Omental fat pad (tissue), 4 donors: Measurements from ENCODE around the gene SLC38A6. TPM values are rescaled to one million over a fixed set of nuclear protein-coding genes. Genes with fewer than 3 reads are reported as not detected.

ENCODE experiments used
- ATAC-seq: fragments of 150-250 bp; one replicate; pipeline ENCODE4 v1.9.1; 2016; ENCODE audit warnings: mild to moderate bottlenecking, moderate library complexity; ENCODE audit not compliant: low FRiP score
- DNase-seq: peaks from one replicate; pipeline ENCODE4 v3.0.0-alpha.2; 2019; ENCODE audit warnings: low spot score
- total RNA-seq, 4 donors: library from RNA; depleted of rRNA; stranded (reverse); fragments of >200 nt; gene quantifications; one replicate each; pipeline ENCODE4 v1.1.0, GENCODE V29; 2016
- TF ChIP-seq, protein P1 (sequence below), 3 donors: fragments of 450-650 bp; IDR thresholded peaks; one replicate each; pipeline ENCODE4 v1.5.1; 2016 to 2017; ENCODE audit warnings: antibody characterized with exemption in 3 of 3, mild to moderate bottlenecking in 3 of 3, moderate library complexity in 2 of 3

The SLC38A6 gene
- total RNA-seq, 4 donors from 2014 or later, result 20.9 to 33.3 (median 24.5) TPM

DNA sequence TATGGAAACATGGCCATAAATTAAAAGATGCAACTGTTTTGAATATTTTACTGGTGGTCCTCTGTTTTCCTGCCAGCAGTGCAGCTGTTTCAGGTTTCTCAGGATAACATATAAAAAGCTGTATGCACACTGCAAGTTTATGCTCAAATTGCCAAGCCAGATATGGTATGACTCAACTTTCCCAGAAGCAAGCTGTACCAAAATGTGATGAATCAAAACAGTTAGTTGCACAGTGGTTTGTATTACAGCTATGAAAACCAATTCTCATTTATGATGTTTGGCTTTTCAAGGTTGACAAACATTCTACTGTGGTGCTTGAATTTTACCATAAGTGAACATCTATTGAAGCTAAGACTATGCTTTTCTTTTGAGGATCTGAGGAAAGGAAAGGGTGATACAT, 15.6 kb upstream of the SLC38A6 start:
- DNase-seq, result no peak
- TF ChIP-seq, protein P1, sequence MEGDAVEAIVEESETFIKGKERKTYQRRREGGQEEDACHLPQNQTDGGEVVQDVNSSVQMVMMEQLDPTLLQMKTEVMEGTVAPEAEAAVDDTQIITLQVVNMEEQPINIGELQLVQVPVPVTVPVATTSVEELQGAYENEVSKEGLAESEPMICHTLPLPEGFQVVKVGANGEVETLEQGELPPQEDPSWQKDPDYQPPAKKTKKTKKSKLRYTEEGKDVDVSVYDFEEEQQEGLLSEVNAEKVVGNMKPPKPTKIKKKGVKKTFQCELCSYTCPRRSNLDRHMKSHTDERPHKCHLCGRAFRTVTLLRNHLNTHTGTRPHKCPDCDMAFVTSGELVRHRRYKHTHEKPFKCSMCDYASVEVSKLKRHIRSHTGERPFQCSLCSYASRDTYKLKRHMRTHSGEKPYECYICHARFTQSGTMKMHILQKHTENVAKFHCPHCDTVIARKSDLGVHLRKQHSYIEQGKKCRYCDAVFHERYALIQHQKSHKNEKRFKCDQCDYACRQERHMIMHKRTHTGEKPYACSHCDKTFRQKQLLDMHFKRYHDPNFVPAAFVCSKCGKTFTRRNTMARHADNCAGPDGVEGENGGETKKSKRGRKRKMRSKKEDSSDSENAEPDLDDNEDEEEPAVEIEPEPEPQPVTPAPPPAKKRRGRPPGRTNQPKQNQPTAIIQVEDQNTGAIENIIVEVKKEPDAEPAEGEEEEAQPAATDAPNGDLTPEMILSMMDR (IDR thresholded peaks at IDR 0.05), result no peak
- no peak for ATAC-seq

- ATAC-seq (no peak), DNase-seq (no peak)
- TF ChIP-seq, protein P1 (IDR thresholded peaks at IDR 0.05), result no peak
Observed at GRCh38 chr14:60968099-60968498, 12.9 kb upstream of the SLC38A6 start.

GRCh38 chr14:60968671-60969070, 12.4 kb upstream of the SLC38A6 start:
- ATAC-seq (no peak), DNase-seq (no peak)
- TF ChIP-seq, protein P1 (IDR thresholded peaks at IDR 0.05), result no peak

DNA sequence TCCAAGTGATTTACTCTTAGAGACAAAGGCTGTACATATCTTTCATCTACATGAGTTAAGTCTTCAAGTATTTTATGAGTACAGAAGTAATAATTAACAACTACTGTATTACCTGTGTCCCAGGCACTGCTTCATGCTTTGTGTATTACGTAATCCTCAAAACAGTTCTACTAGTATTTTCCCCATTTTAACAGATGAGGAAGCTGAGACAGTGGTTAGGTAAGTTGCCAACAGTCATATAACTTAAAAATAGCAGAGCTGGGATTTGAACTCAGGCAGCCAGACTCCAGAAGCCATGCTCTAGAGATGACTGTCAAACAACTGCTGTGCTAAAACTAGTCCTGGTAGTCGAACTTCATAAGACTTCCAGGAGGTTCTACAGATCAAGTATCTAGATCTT, 10.9 kb upstream of the SLC38A6 start:
- DNase-seq (no peak), ATAC-seq (no peak)
- TF ChIP-seq, protein P1 (IDR thresholded peaks at IDR 0.05), result no peak

- no peak for ATAC-seq
- TF ChIP-seq, protein P1 (IDR thresholded peaks at IDR 0.05), result no peak
- no peak for DNase-seq
Observed at GRCh38 chr14:60971271-60971670, 9.8 kb upstream of the SLC38A6 start.

DNA sequence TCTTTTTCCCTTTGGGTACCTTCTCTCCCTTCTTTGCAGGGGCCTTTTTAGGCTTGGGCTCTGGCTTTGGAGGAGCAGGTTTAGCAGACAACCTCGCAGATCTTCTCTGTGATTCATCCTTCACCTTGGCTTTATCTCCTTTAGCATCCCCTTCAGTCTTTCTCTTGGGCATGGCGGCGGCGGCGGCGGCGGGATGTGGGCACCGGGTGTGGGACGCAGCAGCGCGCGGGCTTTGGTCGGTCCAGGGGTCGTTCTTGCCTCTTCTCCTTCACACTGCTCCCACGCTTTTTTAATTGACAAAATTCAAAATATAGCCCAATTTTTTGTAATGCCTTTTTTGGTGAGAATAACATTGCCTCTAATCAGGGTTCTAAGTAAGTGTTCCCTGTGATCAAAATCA, 8.8 kb upstream of the SLC38A6 start:
- TF ChIP-seq, protein P1 (IDR thresholded peaks at IDR 0.05), result no peak
- ATAC-seq, result no peak
- no peak for DNase-seq

- ATAC-seq (no peak), DNase-seq (no peak)
- TF ChIP-seq, protein P1 (IDR thresholded peaks at IDR 0.05), result no peak
Observed at GRCh38 chr14:60973070-60973469, 8.0 kb upstream of the SLC38A6 start.
